Upper lobe of right lung (tissue), 1 donor: ENCODE data around the gene ZNF575. TPM values are rescaled to one million over a fixed set of nuclear protein-coding genes. Genes with fewer than 3 reads are reported as not detected.

Experiments
- ATAC-seq: fragments of 200-7000 bp; cut with Tn5 transposase; one replicate; pipeline ENCODE4 v1.9.1; 2020; ENCODE audit warnings: mild to moderate bottlenecking, moderate library complexity
- DNase-seq: peaks from one replicate; pipeline ENCODE4 v3.0.0-alpha.2; 2020
- H3K27ac ChIP-seq: fragments of 200-600 bp; one replicate; pipeline ENCODE4 v1.8.0; 2022
- H3K27me3 ChIP-seq: fragments of 200-600 bp; one replicate; pipeline ENCODE4 v1.8.0; 2022; ENCODE audit warnings: mild to moderate bottlenecking
- H3K36me3 ChIP-seq: fragments of 200-600 bp; one replicate; pipeline ENCODE4 v1.8.0; 2022
- H3K4me1 ChIP-seq: fragments of 200-600 bp; one replicate; pipeline ENCODE4 v1.8.0; 2022
- H3K4me3 ChIP-seq: fragments of 200-600 bp; one replicate; pipeline ENCODE4 v1.8.0; 2022; ENCODE audit warnings: mild to moderate bottlenecking
- H3K9me3 ChIP-seq: fragments of 200-600 bp; one replicate; pipeline ENCODE4 v1.8.0; 2022
- CTCF ChIP-seq: fragments of 200-600 bp; IDR thresholded peaks from one replicate; pipeline ENCODE4 v1.8.0; 2022; ENCODE audit warnings: antibody characterized with exemption
- intact Hi-C: fragments of 100-400 bp; cut with DNase I; formaldehyde crosslinking; loops from one replicate; pipeline ENCODE4 v1.11.0; 2022
- total RNA-seq: library from RNA; stranded (reverse); fragmentation: NEBNext Ultra II Directional; extraction: Animal tissue kit (Norgen Biotek cat#: 25700); gene quantifications from one replicate; pipeline ENCODE4 v1.2.1, GENCODE V29; 2021
- donor health status: DM: no; HTN: yes; CAD: no; lungs with severe emphysema.

ZNF575 gene
- total RNA-seq, 1 donor from 2014 or later = 2.3 TPM

GRCh38 chr19:43489979-43490599 lies 42.9 kb upstream of the ZNF575 start:
- TF ChIP-seq CTCF = no peak
- no peaks in the 10 kb centered on the region for H3K36me3 ChIP-seq
- no peaks in the 10 kb centered on the region for H3K4me1 ChIP-seq
- H3K4me3 ChIP-seq = no peak overlapping the region
- H3K9me3 ChIP-seq = no peaks in the 10 kb centered on the region
- intact Hi-C loops = no loop called here
- H3K27me3 ChIP-seq = no peaks in the 10 kb centered on the region
- DNase-seq = no peak
- no peak overlapping the region for H3K27ac ChIP-seq
- ATAC-seq = no peak

DNA sequence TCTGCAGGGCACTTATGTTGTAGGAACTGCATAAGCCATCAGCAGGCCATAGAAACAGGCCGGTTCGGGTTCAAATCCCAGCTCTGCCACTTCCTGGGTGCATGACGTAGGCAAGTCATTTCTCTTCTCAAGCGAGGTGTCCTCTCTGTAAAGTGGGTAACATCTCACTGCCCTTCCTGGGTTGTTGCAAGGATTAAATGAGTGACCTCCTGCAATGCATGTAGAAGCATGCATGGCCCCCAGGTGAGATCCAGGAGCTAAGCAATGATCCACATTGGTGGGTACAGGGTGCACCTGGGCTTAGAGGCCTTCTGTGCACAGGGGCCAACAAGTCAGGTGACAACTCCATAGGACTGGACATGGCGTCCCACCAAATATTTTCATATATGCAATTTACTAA lies 42.2 kb upstream of the ZNF575 start:
- no peak for DNase-seq

GRCh38 chr19:43495082-43495481 lies 37.9 kb upstream of the ZNF575 start:
- no peak overlapping the region for H3K27ac ChIP-seq
- ATAC-seq = no peak
- peaks cover 7% of the 10 kb centered on the region for H3K36me3 ChIP-seq
- intact Hi-C loops = no loop called here
- no peaks in the 10 kb centered on the region for H3K27me3 ChIP-seq
- no peak for DNase-seq
- no peak for TF ChIP-seq CTCF
- no peaks in the 10 kb centered on the region for H3K4me1 ChIP-seq
- no peak overlapping the region for H3K4me3 ChIP-seq
- no peaks in the 10 kb centered on the region for H3K9me3 ChIP-seq

More for the DNA sequence above, 42.2 kb upstream of the ZNF575 start:
- no peak overlapping the region for H3K27ac ChIP-seq
- no peak overlapping the region for H3K4me3 ChIP-seq
- no peaks in the 10 kb centered on the region for H3K27me3 ChIP-seq
- no peaks in the 10 kb centered on the region for H3K9me3 ChIP-seq
- H3K4me1 ChIP-seq = no peaks in the 10 kb centered on the region
- ATAC-seq = no peak
- H3K36me3 ChIP-seq = no peaks in the 10 kb centered on the region
- intact Hi-C loops = no loop called here
- TF ChIP-seq CTCF = no peak

- TF ChIP-seq CTCF = no peak
- Histone ChIP-seq H3K4me3 (no peak overlapping the region), H3K9me3 (no peaks in the 10 kb centered on the region), H3K36me3 (peaks cover 7% of the 10 kb centered on the region), H3K27me3 (no peaks in the 10 kb centered on the region), H3K4me1 (no peaks in the 10 kb centered on the region), H3K27ac (no peak overlapping the region)
- DNase-seq (no peak), ATAC-seq (no peak)
- intact Hi-C loops = no loop called here
These were observed 36.0 kb upstream of the ZNF575 start for GRCh38 chr19:43496960-43497359.

DNA sequence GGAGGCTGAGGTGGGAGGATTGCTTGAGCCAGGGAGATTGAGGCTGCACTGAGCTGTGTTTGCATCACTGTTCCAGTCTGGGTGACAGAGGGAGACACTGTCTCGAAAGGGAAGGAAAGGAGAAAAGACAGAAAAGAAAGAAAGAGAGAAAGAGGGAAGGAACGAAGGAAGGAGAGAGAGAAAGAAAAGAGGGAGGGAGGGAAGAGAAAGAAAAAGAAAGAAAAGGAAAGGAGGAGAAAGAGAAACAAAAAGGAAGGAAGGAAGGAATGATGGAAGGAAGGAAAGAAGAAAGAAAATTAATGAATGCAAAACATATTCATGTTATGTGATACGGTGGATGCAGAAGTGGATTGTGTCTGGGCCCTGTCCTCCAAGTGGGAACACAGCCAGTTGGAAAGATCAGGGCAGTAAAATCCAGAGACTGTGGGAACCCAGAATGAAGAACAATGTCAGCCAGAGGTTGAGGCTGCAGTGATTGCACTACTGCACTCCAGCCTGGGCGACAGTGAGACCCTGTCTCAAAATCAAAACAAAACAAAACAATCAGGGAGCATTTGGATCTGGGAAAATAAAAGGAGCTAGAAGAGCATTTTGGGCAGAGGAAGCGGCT lies 34.6 kb upstream of the ZNF575 start:
- H3K9me3 ChIP-seq = no peaks in the 10 kb centered on the region
- TF ChIP-seq CTCF = no peak
- DNase-seq (no peak), ATAC-seq (no peak)
- H3K4me3 ChIP-seq = no peak overlapping the region
- intact Hi-C loops = no loop called here
- H3K27ac ChIP-seq = no peak overlapping the region
- H3K27me3 ChIP-seq = no peaks in the 10 kb centered on the region
- peaks cover 7% of the 10 kb centered on the region for H3K36me3 ChIP-seq
- H3K4me1 ChIP-seq = peaks cover 4% of the 10 kb centered on the region

DNA sequence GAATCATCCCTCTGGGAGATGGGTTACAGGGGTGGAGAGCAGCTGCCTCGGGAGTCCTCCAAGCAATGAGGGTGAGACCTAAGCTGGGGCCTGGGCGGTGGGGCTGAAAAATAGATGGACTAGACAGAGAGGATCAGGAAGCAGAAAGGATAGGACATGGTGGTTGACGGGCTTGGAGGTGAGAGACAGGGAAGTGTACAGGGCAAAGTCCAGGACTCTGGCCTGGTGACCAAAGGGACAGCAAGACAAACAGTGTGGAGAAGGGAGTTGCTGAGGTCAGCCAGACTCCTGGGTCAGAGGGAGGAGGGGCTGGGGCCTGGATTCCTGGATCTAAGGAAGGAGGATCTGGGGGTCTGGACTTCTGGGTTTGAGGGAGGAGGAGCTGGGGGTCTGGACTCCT lies 33.9 kb upstream of the ZNF575 start:
- no peaks in the 10 kb centered on the region for H3K9me3 ChIP-seq
- H3K27me3 ChIP-seq = no peaks in the 10 kb centered on the region
- peaks cover 4% of the 10 kb centered on the region for H3K4me1 ChIP-seq
- intact Hi-C loops = no loop called here
- no peak overlapping the region for H3K4me3 ChIP-seq
- ATAC-seq (no peak), DNase-seq (no peak)
- TF ChIP-seq CTCF = no peak
- no peak overlapping the region for H3K27ac ChIP-seq
- H3K36me3 ChIP-seq = peaks cover 7% of the 10 kb centered on the region
